SK-N-SH (cell line): Measurements from ENCODE around the gene MCAM. TPM values are rescaled to one million over a fixed set of nuclear protein-coding genes. Genes with fewer than 3 reads are reported as not detected.

ENCODE experiments used
- CTCF ChIA-PET: fragments of 300-600, 350-600 bp; formaldehyde crosslinking; extraction: SDS; loops from one replicate; lab custom pipeline; 2021; lab: Yijun Ruan, JAX
- POLR2A ChIA-PET: fragments of 350-600 bp; sonication (Branson Sonifier 250); formaldehyde crosslinking; extraction: SDS; loops from one replicate; lab custom pipeline; 2020; ENCODE audit warnings: antibody characterized with exemption, inconsistent platforms; lab: Yijun Ruan, JAX
- DNase-seq: peaks from one replicate; pipeline ENCODE4 v3.0.0; 2012
- H2AFZ ChIP-seq: fragments of 200-600 bp; sonication (generic); 2 replicates; pipeline ENCODE4 v1.8.1; 2016; ENCODE audit warnings: antibody characterized with exemption, mild to moderate bottlenecking, low read depth
- H3F3A ChIP-seq: fragments of 200-600 bp; sonication (generic); replicated peaks from 2 replicates; pipeline ENCODE3; 2016; ENCODE audit warnings: antibody characterized with exemption, mild to moderate bottlenecking; ENCODE audit not compliant: insufficient read depth
- H3K27ac ChIP-seq, 2 experiments: fragments of 200-500 bp in 1 of 2; fragments of 200-600 bp in 1 of 2; sonication (Bioruptor generic) in 1 of 2; sonication (generic), shearing (Covaris generic) in 1 of 2; 2 replicates each; pipeline versions ENCODE4 v1.5.1 to v1.6.1; 2014 to 2016; ENCODE audit warnings: low read depth in 2 of 2, inconsistent platforms in 1 of 2, low read length in 1 of 2, mild to moderate bottlenecking in 1 of 2, mixed read lengths in 1 of 2
- H3K27me3 ChIP-seq: fragments of 200-600 bp; sonication (generic), shearing (Covaris generic); 2 replicates; pipeline ENCODE4 v1.6.1; 2016; ENCODE audit warnings: mixed run types; ENCODE audit not compliant: insufficient read depth
- H3K36me3 ChIP-seq, 2 experiments: fragments of 200-500 bp in 1 of 2; fragments of 200-600 bp in 1 of 2; sonication (Bioruptor generic) in 1 of 2; sonication (generic) in 1 of 2; replicated peaks in 1 of 2; 2 replicates each; pipeline versions ENCODE3 to v1.5.1; 2014 to 2016; ENCODE audit warnings: low read length in 1 of 2, mild to moderate bottlenecking in 1 of 2; ENCODE audit not compliant: insufficient read depth in 2 of 2, control insufficient read depth in 1 of 2
- H3K4me1 ChIP-seq, 2 experiments: fragments of 200-500 bp in 1 of 2; fragments of 200-600 bp in 1 of 2; sonication (Bioruptor generic) in 1 of 2; sonication (generic), shearing (Covaris generic) in 1 of 2; 2 replicates each; pipeline versions ENCODE4 v1.5.1 to v1.6.1; 2014 to 2016; ENCODE audit warnings: low read depth in 1 of 2, low read length in 1 of 2, mixed run types in 1 of 2; ENCODE audit not compliant: insufficient read depth in 2 of 2, control insufficient read depth in 1 of 2
- H3K4me2 ChIP-seq: fragments of 200-600 bp; sonication (generic), shearing (Covaris generic); 2 replicates; pipeline ENCODE4 v1.6.1; 2017; ENCODE audit warnings: mixed run types
- H3K4me3 ChIP-seq, 2 experiments: fragments of 200-500 bp in 1 of 2; fragments of 200-600 bp in 1 of 2; sonication (Bioruptor generic) in 1 of 2; sonication (generic), shearing (Covaris generic) in 1 of 2; 2 replicates each; pipeline versions ENCODE4 v1.5.1 to v1.8.1; 2014 to 2016; ENCODE audit warnings: low read depth in 2 of 2, inconsistent platforms in 1 of 2, low read length in 1 of 2, mild to moderate bottlenecking in 1 of 2, mixed read lengths in 1 of 2, moderate library complexity in 1 of 2
- H3K79me2 ChIP-seq: fragments of 200-600 bp; sonication (generic); 2 replicates; pipeline ENCODE4 v1.8.1; 2017; ENCODE audit warnings: mild to moderate bottlenecking; ENCODE audit not compliant: insufficient read depth
- H3K9ac ChIP-seq: fragments of 200-600 bp; sonication (generic); 2 replicates; pipeline ENCODE4 v1.6.1; 2017; ENCODE audit warnings: mixed run types
- H3K9me2 ChIP-seq: fragments of 200-600 bp; sonication (generic); 2 replicates; pipeline ENCODE4 v1.6.1; 2017; ENCODE audit warnings: mixed run types
- H3K9me3 ChIP-seq: fragments of 200-600 bp; sonication (generic); 2 replicates; pipeline ENCODE4 v1.6.1; 2017; ENCODE audit warnings: mixed run types, mild to moderate bottlenecking, moderate library complexity
- H4K20me1 ChIP-seq: fragments of 200-600 bp; sonication (generic); 2 replicates; pipeline ENCODE4 v1.6.1; 2017; ENCODE audit warnings: mild to moderate bottlenecking, mixed run types; ENCODE audit not compliant: insufficient read depth
- CHD2 ChIP-seq: fragments of 150-350 bp; IDR thresholded peaks from 2 replicates; pipeline ENCODE4 v1.6.1; 2018; ENCODE audit warnings: low read length; ENCODE audit not compliant: partially characterized antibody
- EP300 ChIP-seq, 2 experiments: IDR thresholded peaks; 2 replicates each; pipeline versions ENCODE4 v1.4.0 to v1.6.1; 2012; ENCODE audit warnings: borderline replicate concordance in 1 of 2, low read depth in 1 of 2, low read length in 1 of 2
- EZH2phosphoT487 ChIP-seq: fragments of 200-600 bp; sonication (generic); IDR thresholded peaks from 2 replicates; pipeline ENCODE4 v1.6.1; 2017; ENCODE audit warnings: low read depth, mixed run types, mild to moderate bottlenecking, antibody characterized with exemption, moderate library complexity, borderline replicate concordance
- FOSL2 ChIP-seq: IDR thresholded peaks from 2 replicates; pipeline ENCODE4 v1.4.0; 2012; ENCODE audit warnings: low read depth, mild to moderate bottlenecking, moderate library complexity, borderline replicate concordance
- GABPA ChIP-seq: IDR thresholded peaks from 2 replicates; pipeline ENCODE4 v1.4.0; 2012; ENCODE audit warnings: low read depth, mild to moderate bottlenecking
- MEF2A ChIP-seq: IDR thresholded peaks from 2 replicates; pipeline ENCODE4 v1.4.0; 2012; ENCODE audit warnings: low read depth, borderline replicate concordance
- NFIC ChIP-seq: IDR thresholded peaks from 2 replicates; pipeline ENCODE4 v1.4.0; 2012; ENCODE audit warnings: borderline replicate concordance
- RAD21 ChIP-seq: IDR thresholded peaks from 2 replicates; pipeline ENCODE4 v1.6.1; 2012; ENCODE audit warnings: mild to moderate bottlenecking, low read length
- RFX5 ChIP-seq: IDR thresholded peaks from 2 replicates; pipeline ENCODE4 v1.6.1; 2012; ENCODE audit warnings: mild to moderate bottlenecking, improper control_type of control experiment, low read length
- RXRA ChIP-seq: IDR thresholded peaks from 2 replicates; pipeline ENCODE4 v1.4.0; 2012; ENCODE audit warnings: low read depth, mild to moderate bottlenecking, borderline replicate concordance
- SMC3 ChIP-seq: IDR thresholded peaks from 2 replicates; pipeline ENCODE4 v1.6.1; 2012; ENCODE audit warnings: low read depth, low read length, improper control_type of control experiment
- TEAD4 ChIP-seq: IDR thresholded peaks from 2 replicates; pipeline ENCODE4 v1.4.0; 2012; ENCODE audit warnings: mild to moderate bottlenecking, borderline replicate concordance; ENCODE audit not compliant: insufficient read depth
- YY1 ChIP-seq: IDR thresholded peaks from 2 replicates; pipeline ENCODE4 v1.4.0; 2012; ENCODE audit warnings: low read depth, mild to moderate bottlenecking
- WGBS: methylation state at CpG from one replicate; pipeline ENCODE4 v1.1.6; 2017; ENCODE audit warnings: low lambda C conversion rate; 5-methylcytosine and 5-hydroxymethylcytosine counted together
- polyA plus RNA-seq, 3 experiments: library from polyadenylated mRNA; depleted of rRNA; stranded (reverse); fragments of >200 nt; gene quantifications; 2 replicates each; pipeline ENCODE4 v1.2.3, GENCODE V29; 2012
- TF ChIP-seq, protein P1 (sequence below): IDR thresholded peaks from 2 replicates; pipeline ENCODE4 v1.4.0; 2012; ENCODE audit warnings: low read depth
- TF ChIP-seq, protein P2 (sequence below): fragments of 200-600 bp; sonication (generic); IDR thresholded peaks from 2 replicates; pipeline ENCODE4 v1.6.1; 2017; ENCODE audit warnings: antibody characterized with exemption, mild to moderate bottlenecking, moderate library complexity
- TF ChIP-seq, protein P3 (sequence below): IDR thresholded peaks from 2 replicates; pipeline ENCODE4; 2012
- TF ChIP-seq, protein P4 (sequence below): fragments of 150-350 bp; IDR thresholded peaks from 2 replicates; pipeline ENCODE4 v1.6.1; 2017; ENCODE audit warnings: antibody characterized with exemption, low read length, low read depth, borderline replicate concordance

Gene MCAM
- polyA plus RNA-seq, 1 of the 3 experiments (the other 2 are of a cell fraction), result 22.8 TPM

DNA sequence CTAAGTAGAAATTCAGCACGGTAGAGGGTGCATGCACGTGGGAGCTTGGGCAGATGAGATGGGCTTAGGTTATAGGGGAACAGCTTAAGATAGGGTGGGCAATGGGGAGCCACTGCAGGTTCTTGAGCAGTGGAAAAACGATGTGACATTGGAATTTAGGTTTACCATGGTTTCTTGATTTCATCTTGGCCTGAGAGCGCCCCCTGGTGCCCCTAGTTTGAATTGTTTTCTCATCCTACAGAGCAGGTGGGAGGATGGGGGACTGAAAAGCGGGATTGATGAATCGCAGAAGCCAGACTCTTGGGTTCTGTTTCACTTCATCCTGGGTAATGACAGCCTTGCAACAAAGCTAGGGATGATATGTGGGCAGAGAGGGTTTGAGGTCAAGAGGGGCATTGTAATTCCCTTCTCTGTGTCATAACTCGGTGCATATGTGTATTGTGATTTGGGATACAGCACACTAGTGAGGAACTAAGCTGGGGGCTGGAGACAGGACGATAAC lies 6.7 kb upstream of the MCAM start (continued):
- TF ChIP-seq, protein P1, sequence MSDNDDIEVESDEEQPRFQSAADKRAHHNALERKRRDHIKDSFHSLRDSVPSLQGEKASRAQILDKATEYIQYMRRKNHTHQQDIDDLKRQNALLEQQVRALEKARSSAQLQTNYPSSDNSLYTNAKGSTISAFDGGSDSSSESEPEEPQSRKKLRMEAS, result peak; percentile 31; the same call in 1 of the 2 replicates
- TF ChIP-seq NFIC (no peak), MEF2A (no peak), EZH2phosphoT487 (no peak)
- TF ChIP-seq, protein P2, sequence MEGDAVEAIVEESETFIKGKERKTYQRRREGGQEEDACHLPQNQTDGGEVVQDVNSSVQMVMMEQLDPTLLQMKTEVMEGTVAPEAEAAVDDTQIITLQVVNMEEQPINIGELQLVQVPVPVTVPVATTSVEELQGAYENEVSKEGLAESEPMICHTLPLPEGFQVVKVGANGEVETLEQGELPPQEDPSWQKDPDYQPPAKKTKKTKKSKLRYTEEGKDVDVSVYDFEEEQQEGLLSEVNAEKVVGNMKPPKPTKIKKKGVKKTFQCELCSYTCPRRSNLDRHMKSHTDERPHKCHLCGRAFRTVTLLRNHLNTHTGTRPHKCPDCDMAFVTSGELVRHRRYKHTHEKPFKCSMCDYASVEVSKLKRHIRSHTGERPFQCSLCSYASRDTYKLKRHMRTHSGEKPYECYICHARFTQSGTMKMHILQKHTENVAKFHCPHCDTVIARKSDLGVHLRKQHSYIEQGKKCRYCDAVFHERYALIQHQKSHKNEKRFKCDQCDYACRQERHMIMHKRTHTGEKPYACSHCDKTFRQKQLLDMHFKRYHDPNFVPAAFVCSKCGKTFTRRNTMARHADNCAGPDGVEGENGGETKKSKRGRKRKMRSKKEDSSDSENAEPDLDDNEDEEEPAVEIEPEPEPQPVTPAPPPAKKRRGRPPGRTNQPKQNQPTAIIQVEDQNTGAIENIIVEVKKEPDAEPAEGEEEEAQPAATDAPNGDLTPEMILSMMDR, result peak; percentile 83
- TF ChIP-seq, protein P3, sequence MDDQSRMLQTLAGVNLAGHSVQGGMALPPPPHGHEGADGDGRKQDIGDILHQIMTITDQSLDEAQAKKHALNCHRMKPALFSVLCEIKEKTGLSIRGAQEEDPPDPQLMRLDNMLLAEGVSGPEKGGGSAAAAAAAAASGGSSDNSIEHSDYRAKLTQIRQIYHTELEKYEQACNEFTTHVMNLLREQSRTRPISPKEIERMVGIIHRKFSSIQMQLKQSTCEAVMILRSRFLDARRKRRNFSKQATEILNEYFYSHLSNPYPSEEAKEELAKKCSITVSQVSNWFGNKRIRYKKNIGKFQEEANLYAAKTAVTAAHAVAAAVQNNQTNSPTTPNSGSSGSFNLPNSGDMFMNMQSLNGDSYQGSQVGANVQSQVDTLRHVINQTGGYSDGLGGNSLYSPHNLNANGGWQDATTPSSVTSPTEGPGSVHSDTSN, result peak; percentile 72

DNA sequence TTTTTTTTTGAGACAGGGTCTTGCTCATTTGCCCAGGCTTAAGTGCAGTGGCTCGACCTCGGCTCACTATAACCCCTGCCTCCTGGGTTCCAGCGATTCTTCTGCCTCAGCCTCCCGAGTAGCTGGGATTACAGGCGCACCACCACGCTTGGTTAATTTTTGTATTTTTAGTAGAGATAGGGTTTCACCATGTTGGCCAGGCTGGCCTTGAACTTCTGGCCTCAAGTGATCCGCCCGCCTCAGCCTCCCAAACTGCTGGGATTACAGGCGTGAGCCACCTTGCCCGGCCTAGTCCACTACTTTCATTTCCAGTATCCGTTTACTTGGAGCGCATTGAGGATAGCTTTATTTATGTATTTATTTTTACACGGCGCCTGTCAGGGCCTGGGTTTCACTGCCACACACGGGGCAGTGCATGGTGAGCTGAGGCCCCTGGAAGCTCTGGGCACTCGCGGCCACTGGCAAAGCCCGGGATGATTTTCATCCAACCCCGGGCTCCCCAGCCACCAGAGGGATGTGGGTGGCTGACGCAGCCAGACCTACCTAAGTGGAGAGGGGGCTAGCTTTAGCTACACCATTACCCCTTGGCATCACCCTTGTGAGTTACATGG lies 6.1 kb upstream of the MCAM start:
- DNase-seq, result no peak
- peak overlapping the region in 1 of 2 experiments; percentile 31; a peak in 1 of 4 replicates for H3K4me3 ChIP-seq
- TF ChIP-seq EP300 (IDR thresholded peaks at IDR 0.05; ENCODE audit: borderline replicate concordance in 1 of 2, low read depth in 1 of 2, low read length in 1 of 2), result no peak
- TF ChIP-seq RAD21, result no peak
- TF ChIP-seq, all 33 proteins: peak for 0
- Histone ChIP-seq H3K79me2 (no peaks in the 10 kb centered on the region), H3K4me1 (peaks cover 0 to 17% of the 10 kb centered on the region in 2 experiments; a peak in 1 of 4 replicates), H2AFZ (no peak overlapping the region), H3F3A (peaks cover 4% of the 10 kb centered on the region), H3K4me2 (no peak overlapping the region), H3K9me2 (no peaks in the 10 kb centered on the region), H3K9me3 (no peaks in the 10 kb centered on the region), H3K27me3 (no peaks in the 10 kb centered on the region), H3K36me3 (no peaks in the 10 kb centered on the region), H3K27ac (no peak overlapping the region), H4K20me1 (no peaks in the 10 kb centered on the region), H3K9ac (no peak overlapping the region)
- ChIA-PET POLR2A (interaction anchor here (0.9 to 1.6 kb wide), 3 partner anchors 15 to 238 kb away, joined by 3 to 8 read pairs (median 7); a partner anchor contains a TSS), CTCF (interaction anchor here (0.6 to 8.9 kb wide), 61 partner anchors 8 to 265 kb away, joined by 3 to 106 read pairs (median 6); partner anchors contain the start of genes C1QTNF5, C2CD2L, CBL and NLRX1)
- WGBS, result 83% methylated on average over 16 of the region's 20 CpGs

DNA sequence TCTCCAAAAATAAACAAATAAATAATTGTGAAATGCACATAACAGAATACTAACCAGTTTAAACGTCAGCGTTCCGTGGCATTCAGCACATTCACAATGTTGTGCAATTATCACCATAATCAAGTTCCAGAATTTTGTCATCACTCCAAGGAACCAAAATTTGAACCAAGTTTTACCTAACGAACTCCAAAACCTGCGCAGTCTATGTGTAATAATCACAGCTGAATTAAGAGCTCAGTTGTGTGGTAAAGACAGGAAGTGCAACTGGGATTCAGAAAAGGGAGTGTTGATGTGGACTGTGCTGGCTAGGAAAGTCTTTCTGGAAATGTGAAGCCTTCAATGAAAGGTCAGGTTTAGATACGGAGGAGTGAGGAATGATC lies 5.4 kb upstream of the MCAM start:
- Histone ChIP-seq H3K27ac (no peak overlapping the region), H3K79me2 (no peaks in the 10 kb centered on the region), H3K4me3 (no peak overlapping the region; a peak in 1 of 4 replicates), H3K9ac (no peak overlapping the region), H3K9me3 (no peaks in the 10 kb centered on the region), H2AFZ (no peak overlapping the region), H3K4me2 (no peak overlapping the region), H3K4me1 (peaks cover 0 to 20% of the 10 kb centered on the region in 2 experiments; a peak in 1 of 4 replicates), H4K20me1 (no peaks in the 10 kb centered on the region), H3K9me2 (no peaks in the 10 kb centered on the region), H3F3A (peaks cover 4% of the 10 kb centered on the region), H3K36me3 (no peaks in the 10 kb centered on the region), H3K27me3 (no peaks in the 10 kb centered on the region)
- no peak for DNase-seq
- POLR2A ChIA-PET, result no interaction called here
- CTCF ChIA-PET, result interaction anchor here (0.8 to 8.9 kb wide), 18 partner anchors 11 to 226 kb away, joined by 3 to 106 read pairs (median 6); partner anchors contain the start of genes C1QTNF5, CBL and RNF26
- WGBS, result 72% methylated on average over 6 of the region's 6 CpGs
- TF ChIP-seq RFX5 (no peak), YY1 (no peak), SMC3 (no peak), CHD2 (no peak), EZH2phosphoT487 (no peak), GABPA (no peak), TEAD4 (no peak), RXRA (no peak), MEF2A (no peak), FOSL2 (no peak)
- TF ChIP-seq, protein P4, sequence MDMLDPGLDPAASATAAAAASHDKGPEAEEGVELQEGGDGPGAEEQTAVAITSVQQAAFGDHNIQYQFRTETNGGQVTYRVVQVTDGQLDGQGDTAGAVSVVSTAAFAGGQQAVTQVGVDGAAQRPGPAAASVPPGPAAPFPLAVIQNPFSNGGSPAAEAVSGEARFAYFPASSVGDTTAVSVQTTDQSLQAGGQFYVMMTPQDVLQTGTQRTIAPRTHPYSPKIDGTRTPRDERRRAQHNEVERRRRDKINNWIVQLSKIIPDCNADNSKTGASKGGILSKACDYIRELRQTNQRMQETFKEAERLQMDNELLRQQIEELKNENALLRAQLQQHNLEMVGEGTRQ, result no peak
- TF ChIP-seq, protein P2, result no peak; the same call in 1 of the 2 replicates
